Glutamatergic neuron (in vitro differentiated cells): ENCODE data around the gene AP1S3. TPM values are rescaled to one million over a fixed set of nuclear protein-coding genes. Genes with fewer than 3 reads are reported as not detected.

ENCODE experiments used
- DNase-seq: peaks from one replicate; pipeline ENCODE4 v3.0.0; 2022
- H3K27ac Mint-ChIP-seq: one replicate; pipeline ENCODE4 v1.8.0; 2020; ENCODE audit warnings: mild to moderate bottlenecking, mixed read lengths, inconsistent platforms; ENCODE audit not compliant: unreplicated experiment
- H3K27me3 Mint-ChIP-seq: one replicate; pipeline ENCODE4 v1.8.0; 2020; ENCODE audit warnings: mild to moderate bottlenecking, moderate library complexity, mixed read lengths, inconsistent platforms; ENCODE audit not compliant: unreplicated experiment
- H3K36me3 Mint-ChIP-seq: one replicate; pipeline ENCODE4 v1.8.0; 2020; ENCODE audit warnings: mild to moderate bottlenecking, mixed read lengths, inconsistent platforms; ENCODE audit not compliant: unreplicated experiment
- H3K4me1 Mint-ChIP-seq: one replicate; pipeline ENCODE4 v1.8.0; 2020; ENCODE audit warnings: mild to moderate bottlenecking, low read depth, mixed read lengths, inconsistent platforms; ENCODE audit not compliant: unreplicated experiment
- H3K4me3 Mint-ChIP-seq: one replicate; pipeline ENCODE4 v1.8.0; 2020; ENCODE audit warnings: mild to moderate bottlenecking, mixed read lengths, inconsistent platforms; ENCODE audit not compliant: unreplicated experiment
- H3K9me3 Mint-ChIP-seq: one replicate; pipeline ENCODE4 v1.8.0; 2020; ENCODE audit warnings: mild to moderate bottlenecking, moderate library complexity, mixed read lengths, inconsistent platforms; ENCODE audit not compliant: unreplicated experiment
- total RNA-seq: library from RNA; stranded (reverse); fragmentation: NEBNext Ultra II Directional; extraction: Animal tissue kit (Norgen Biotek cat#: 25700); gene quantifications from one replicate; pipeline ENCODE4 v1.2.1, GENCODE V29; 2021; ENCODE audit not compliant: unreplicated experiment
- TF ChIP-seq, protein P1 (sequence below): fragments of 200-600 bp; sonication (generic); IDR thresholded peaks from one replicate; pipeline ENCODE4 v1.5.0; 2021; ENCODE audit not compliant: partially characterized antibody, unreplicated experiment

Gene AP1S3
- total RNA-seq, 1 donor from 2014 or later, result 3.1 TPM

DNA sequence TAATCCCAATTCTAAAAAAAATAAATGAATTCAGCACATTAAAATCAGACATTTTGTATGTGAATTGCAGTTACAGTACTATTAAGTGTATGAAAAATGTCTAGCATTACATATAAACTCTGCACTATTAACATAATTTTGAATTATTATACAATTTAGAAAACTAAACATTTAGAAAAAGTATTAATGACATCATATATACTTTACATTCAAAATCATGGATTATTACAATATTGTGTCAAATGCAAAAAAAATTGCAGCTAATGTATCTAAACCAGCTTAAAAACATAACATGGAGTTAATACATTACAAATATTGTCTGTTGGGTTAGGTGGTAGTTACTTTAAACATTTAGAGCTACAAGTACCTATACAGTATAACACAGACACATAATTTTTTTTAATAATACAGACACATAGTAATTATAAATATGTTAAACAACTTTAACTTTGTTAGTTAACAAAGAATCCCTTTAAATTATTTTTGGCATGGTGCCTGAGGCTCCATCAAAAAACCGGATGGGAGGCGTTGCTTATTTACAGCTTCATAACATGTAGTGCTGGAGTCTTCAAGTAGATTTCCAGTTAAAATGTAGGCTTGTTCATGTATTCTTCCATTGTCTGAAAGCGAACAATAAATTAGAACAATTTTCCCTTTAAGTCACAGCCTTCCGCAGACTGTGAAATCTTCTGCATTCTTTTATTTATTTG is 79.1 kb downstream of the AP1S3 start:
- Mint-ChIP-seq H3K9me3 (no peaks in the 10 kb centered on the region), H3K36me3 (no peaks in the 10 kb centered on the region), H3K4me3 (no peak overlapping the region), H3K27me3 (no peaks in the 10 kb centered on the region), H3K4me1 (peaks cover 4% of the 10 kb centered on the region), H3K27ac (no peak overlapping the region)
- TF ChIP-seq, protein P1, sequence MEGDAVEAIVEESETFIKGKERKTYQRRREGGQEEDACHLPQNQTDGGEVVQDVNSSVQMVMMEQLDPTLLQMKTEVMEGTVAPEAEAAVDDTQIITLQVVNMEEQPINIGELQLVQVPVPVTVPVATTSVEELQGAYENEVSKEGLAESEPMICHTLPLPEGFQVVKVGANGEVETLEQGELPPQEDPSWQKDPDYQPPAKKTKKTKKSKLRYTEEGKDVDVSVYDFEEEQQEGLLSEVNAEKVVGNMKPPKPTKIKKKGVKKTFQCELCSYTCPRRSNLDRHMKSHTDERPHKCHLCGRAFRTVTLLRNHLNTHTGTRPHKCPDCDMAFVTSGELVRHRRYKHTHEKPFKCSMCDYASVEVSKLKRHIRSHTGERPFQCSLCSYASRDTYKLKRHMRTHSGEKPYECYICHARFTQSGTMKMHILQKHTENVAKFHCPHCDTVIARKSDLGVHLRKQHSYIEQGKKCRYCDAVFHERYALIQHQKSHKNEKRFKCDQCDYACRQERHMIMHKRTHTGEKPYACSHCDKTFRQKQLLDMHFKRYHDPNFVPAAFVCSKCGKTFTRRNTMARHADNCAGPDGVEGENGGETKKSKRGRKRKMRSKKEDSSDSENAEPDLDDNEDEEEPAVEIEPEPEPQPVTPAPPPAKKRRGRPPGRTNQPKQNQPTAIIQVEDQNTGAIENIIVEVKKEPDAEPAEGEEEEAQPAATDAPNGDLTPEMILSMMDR, result no peak
- no peak for DNase-seq

DNA sequence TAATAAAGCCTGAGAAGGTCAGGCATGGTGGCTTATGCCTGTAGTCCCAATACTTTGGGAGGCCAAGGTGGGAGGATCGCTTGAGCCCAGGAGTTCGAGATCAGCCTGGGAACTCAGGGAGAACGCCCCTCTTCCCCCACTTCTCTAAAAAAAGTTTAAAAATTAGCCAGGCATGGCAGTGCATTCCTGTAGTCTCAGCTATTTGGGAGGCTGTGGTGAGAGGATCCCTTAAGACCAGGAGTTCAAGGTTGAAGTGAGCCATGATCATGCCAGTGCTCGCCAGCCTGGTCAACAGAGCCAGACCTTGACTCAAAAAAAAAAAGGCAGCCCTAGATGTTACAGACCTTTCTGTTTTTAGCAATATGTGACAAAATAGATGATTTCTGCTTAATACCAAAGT is 83.4 kb downstream of the AP1S3 start:
- TF ChIP-seq, protein P1, result no peak
- no peak overlapping the region for H3K4me3 Mint-ChIP-seq
- no peaks in the 10 kb centered on the region for H3K27me3 Mint-ChIP-seq
- no peak for DNase-seq
- no peak overlapping the region for H3K27ac Mint-ChIP-seq
- no peaks in the 10 kb centered on the region for H3K4me1 Mint-ChIP-seq
- no peaks in the 10 kb centered on the region for H3K9me3 Mint-ChIP-seq
- H3K36me3 Mint-ChIP-seq, result no peaks in the 10 kb centered on the region

DNA sequence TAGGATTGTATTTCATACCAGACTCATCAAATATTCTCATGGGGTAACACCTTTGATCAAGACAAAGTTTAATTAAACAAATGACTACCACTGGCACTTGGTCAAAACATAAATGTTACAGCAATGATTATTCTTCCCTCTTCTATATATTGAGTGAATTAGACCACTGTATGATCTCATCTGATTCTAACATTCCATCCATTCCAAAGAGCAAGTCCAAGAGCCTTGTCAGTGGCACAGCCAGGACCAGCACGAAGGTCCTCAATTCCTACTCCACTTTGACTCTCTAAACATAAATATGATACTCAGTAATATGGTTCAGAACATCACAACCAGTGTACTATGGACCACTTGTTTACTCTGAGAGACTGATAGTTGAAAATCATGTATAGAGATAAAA is 86.4 kb downstream of the AP1S3 start:
- Mint-ChIP-seq H3K27ac (no peak overlapping the region), H3K9me3 (no peaks in the 10 kb centered on the region), H3K36me3 (no peaks in the 10 kb centered on the region), H3K27me3 (no peaks in the 10 kb centered on the region), H3K4me3 (no peak overlapping the region), H3K4me1 (no peaks in the 10 kb centered on the region)
- TF ChIP-seq, protein P1, result no peak
- no peak for DNase-seq

DNA sequence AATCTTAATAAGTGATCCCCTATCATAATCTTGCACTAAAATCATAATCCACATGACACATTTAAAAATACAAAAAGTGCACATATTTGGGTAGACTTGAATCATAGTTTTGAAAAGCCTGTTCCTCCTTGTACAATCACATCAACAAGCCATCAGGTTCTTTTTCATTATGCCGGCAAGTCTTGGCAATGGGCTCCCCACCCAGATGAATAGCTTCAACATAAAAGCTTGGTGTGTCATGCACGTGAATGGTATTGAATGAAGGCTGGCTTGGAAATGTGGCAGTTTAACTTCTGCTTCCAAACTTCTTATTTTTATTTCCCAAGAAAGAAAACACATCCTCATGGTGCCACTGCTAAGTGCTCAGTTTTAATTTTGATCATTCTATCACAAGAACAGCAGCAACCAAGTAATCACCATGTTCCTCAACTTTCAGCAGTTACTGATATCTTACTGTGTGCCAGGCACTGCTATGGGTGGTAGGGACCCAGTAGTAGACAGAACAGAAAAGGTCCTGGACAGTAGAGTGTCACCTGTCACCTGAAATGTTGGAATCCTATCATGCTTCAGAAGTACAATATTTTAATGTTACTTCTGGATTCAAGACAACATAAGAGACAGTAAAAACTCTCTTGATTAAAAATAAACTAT is 89.9 kb downstream of the AP1S3 start:
- H3K9me3 Mint-ChIP-seq, result no peaks in the 10 kb centered on the region
- H3K36me3 Mint-ChIP-seq, result no peaks in the 10 kb centered on the region
- TF ChIP-seq, protein P1, result no peak
- no peak for DNase-seq
- no peak overlapping the region for H3K4me3 Mint-ChIP-seq
- H3K27ac Mint-ChIP-seq, result no peak overlapping the region
- H3K27me3 Mint-ChIP-seq, result peaks cover 2% of the 10 kb centered on the region
- H3K4me1 Mint-ChIP-seq, result no peaks in the 10 kb centered on the region

DNA sequence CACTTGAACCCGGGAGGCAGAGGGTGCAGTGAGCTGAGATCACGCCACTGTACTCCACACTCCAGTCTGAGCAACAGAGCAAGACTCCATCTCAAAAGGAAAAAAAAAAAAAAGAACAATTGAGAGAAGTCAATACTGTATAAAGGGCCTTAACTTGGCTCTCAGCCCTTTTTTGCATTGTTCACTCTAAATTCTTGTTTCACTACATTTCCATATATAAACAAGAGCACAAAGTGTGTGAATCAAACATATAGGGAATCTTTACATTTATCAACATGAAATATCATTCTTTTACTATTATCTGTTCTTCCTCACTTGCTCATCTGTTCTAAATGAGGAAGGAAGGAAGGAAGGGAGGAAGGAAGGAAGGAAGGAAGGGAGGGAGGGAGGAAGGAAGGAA is 90.8 kb downstream of the AP1S3 start:
- Mint-ChIP-seq H3K36me3 (no peaks in the 10 kb centered on the region), H3K4me1 (no peaks in the 10 kb centered on the region), H3K9me3 (no peaks in the 10 kb centered on the region), H3K27me3 (peaks cover 2% of the 10 kb centered on the region), H3K4me3 (no peak overlapping the region), H3K27ac (no peak overlapping the region)
- no peak for DNase-seq
- TF ChIP-seq, protein P1, result no peak
